GM13977 (cell line): ENCODE measurements around the gene PLB1.

Experiments used
- DNase-seq: peaks from one replicate; pipeline ENCODE4 v3.0.0; 2012; ENCODE audit warnings: low spot score
- CTCF ChIP-seq: IDR thresholded peaks from 2 replicates; pipeline ENCODE4 v1.5.1; 2012; ENCODE audit warnings: mild to moderate bottlenecking, control low read depth; ENCODE audit not compliant: insufficient read depth; ENCODE audit errors: extremely low read depth, missing control alignments
- in situ Hi-C: fragments of 300-500 bp; cut with MboI; formaldehyde crosslinking; loops from one replicate; pipeline ENCODE4 v1.12.0; 2022; ENCODE audit warnings: low sequenced_read_pairs, low pct_unique_long_range_greater_than_20kb, mixed read lengths, inconsistent platforms; ENCODE audit not compliant: unreplicated experiment

PLB1 gene

GRCh38 chr2:28639092-28639691 lies 143.3 kb downstream of the PLB1 start:
- in situ Hi-C loops: no loop called here
- TF ChIP-seq CTCF: no peak
- no peak for DNase-seq

- no peak for TF ChIP-seq CTCF
- in situ Hi-C loops: no loop called here
- DNase-seq: peak; percentile 39
Measured at GRCh38 chr2:28639836-28640235, 144.0 kb downstream of the PLB1 start.

GRCh38 chr2:28640260-28640907 lies 144.5 kb downstream of the PLB1 start:
- TF ChIP-seq CTCF: no peak
- DNase-seq: no peak
- in situ Hi-C loops: no loop called here

- TF ChIP-seq CTCF: no peak
- DNase-seq: no peak
- in situ Hi-C loops: no loop called here
Measured at GRCh38 chr2:28640908-28641300, 145.0 kb downstream of the PLB1 start.

- no peak for TF ChIP-seq CTCF
- in situ Hi-C loops: no loop called here
- DNase-seq: no peak
Measured at GRCh38 chr2:28642796-28643195, 146.9 kb downstream of the PLB1 start.

- no peak for TF ChIP-seq CTCF
- no peak for DNase-seq
- in situ Hi-C loops: no loop called here
Measured at GRCh38 chr2:28643327-28643726, 147.5 kb downstream of the PLB1 start.
